ENCODE data around the gene B4GAT1. TPM values are rescaled to one million over a fixed set of nuclear protein-coding genes. Genes with fewer than 3 reads are reported as not detected.

Gene B4GAT1
- 38.4 and 46.9 TPM in 2 replicates for total RNA-seq

DNA sequence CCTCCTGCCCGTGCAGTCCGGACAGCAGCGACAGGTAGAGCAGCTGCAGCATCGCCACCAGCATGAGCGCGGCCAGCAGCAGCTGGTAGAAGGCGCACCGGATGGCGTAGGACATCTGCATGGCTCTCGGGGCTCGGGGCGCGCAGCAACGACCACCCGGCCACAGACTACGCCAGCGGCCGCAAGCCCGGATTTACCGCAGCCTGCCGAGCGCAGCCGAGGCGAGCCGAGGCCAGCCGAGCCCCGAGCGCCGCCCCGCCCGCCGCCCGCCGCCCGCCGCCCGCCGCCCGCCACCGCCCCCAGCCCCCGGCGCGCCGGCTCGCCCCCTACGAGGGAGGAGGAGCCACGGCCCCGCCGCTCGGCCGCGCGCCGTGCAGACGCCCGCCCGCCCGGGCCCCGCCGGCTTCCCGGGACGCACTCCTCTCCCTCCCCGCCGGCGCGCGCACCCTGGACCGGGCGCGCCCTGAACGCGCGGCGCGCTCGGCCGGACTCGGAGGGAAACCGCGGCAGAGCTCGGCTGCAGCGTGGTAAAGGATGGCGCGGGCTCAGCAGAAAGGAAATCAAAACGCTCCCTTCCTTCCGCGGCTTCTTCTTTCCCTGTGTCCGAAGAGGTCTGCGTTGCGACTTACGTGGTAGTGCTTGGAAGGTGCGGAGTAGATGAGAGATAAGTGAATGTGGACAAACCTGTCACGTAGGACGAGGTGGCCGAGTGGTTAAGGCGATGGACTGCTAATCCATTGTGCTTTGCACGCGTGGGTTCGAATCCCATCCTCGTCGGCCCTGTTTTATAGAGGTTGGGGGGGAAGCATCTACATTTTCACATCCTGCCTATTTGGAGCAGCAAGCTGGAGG lies at the start of gene B4GAT1:
Gene B4GAT1, minus strand, starts transcription at position 205 of the 852 bp plus-strand sequence. Its CDS starts 84 bp downstream, at position 121.

DNA sequence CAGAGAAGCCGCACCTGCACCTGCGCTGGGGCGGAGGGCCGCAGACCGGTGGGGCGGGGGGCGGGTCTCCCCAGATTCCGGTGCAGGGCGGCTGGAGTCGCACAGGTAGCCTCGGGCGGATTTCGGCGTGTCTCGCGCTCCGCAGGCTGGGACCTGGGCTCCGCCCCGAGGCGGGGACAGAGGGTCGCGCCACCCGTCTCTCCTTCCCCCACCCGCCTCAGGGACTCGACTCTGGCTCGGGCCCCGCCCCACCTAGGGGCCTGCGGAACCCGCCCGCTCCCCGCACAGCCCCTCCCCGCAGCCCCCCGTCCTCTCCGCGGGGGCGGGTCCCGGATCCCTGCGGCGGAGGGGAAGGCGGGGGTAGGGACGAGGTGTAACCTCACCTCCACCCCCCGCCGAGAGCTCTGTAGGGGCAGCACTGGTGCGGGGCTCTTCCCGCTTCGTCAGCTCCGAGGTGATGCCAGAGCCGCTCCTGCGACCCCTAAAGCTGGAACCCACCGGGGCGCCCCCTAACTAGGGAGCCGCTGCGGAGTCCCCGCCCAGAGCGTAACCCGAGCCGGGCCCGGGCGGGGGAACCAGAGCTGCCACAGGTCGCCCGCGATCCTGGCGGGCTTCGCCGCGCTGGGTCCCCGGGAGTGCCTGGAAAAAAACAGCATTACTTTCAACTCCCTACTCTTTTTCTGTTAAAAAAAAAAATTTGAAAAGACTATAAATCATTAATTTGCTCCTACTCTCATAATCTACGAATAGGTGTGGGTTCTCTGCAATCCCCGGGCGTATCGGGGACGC lies 24.4 kb upstream of the B4GAT1 start, which contains the start of gene SLC29A2:
Gene SLC29A2, minus strand, starts transcription at position 134 of the 789 bp plus-strand sequence. CDS start 169 bp downstream, outside the sequence.

DNA sequence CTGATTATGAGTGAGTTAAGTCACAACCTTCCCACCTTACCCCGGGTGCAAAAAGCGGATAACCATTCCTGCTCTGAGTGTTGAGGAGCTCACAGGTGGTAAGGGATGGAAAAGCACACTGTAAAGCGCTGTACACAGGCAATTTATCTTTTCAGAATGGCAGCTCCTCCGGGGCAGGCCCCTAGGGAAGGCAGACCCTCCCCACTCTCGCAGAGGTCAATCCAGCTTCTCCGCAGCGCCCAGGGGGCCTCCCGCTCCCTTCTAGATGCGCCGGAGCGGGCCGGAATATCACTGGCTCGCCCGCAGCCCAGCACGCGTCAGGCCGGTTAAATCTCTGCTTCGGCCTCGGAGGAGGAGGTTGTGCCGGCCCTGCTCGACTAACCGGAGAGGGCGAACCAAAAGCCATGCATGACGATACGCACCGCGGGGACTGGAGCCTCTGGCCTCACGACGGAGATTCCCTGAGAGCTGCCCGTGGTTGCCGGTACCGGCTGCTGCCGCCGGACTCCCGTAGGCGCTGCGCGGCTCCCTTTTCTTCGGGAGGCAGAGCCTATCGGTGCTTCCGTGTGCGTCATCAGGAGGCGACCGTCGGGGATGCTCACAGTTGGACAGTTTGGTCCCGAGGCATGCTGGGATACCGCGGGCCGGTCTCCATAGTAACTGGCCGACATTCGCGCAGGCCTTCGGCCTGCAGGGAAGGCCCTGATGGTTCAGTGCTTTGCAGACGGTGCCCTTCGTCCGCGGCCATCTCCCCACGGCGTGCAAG lies 2.7 kb downstream of the B4GAT1 start, which contains the start of gene BRMS1:
Gene BRMS1, minus strand, starts transcription at position 555 of the 766 bp plus-strand sequence. CDS start 2,870 bp downstream, outside the sequence.

DNA sequence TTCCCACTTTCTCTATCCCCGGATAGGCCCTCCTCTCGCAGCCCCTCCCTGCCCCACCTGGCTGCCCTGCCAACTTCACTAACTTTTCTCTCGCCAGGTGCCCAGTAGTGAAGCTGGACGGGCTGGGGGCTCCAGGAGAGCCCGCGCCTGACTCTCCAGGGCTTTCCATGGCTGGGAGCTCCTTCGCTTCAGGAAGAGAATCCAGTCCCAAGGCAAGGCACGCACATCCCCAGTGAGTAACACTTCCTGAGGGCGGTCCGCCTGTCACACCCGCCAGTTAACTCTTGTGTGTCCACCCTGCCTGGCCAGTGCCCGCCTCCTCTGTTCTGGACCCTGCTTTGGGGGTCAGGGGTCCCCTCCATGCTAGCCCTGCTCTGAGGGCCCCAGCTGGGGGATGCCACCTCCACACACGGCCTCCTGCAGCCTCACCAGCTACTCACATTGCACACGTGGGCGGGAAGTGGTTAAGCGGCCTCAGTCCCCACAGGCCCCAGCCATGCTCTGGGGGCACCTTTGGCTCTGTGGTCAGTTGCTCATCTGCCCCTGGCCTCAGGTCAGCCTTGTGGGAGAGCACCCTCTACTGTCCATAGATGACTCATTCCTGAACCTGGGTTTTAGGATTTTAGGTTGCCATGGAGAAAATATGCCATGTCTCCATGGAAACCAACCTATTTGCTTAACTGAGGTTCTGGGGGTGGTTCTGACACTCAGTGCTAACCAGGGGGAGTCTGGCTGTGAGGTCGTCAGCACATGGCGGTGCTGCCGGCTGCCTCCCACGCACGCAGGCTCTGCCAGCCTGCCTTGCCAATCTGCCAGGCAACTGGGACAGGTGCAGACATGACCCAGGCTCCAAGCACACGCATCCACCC lies 11.0 kb downstream of the B4GAT1 start, which contains the start of gene RIN1:
Gene RIN1, minus strand, starts transcription at position 201 of the 869 bp plus-strand sequence. Its CDS starts 32 bp downstream, at position 169.

DNA sequence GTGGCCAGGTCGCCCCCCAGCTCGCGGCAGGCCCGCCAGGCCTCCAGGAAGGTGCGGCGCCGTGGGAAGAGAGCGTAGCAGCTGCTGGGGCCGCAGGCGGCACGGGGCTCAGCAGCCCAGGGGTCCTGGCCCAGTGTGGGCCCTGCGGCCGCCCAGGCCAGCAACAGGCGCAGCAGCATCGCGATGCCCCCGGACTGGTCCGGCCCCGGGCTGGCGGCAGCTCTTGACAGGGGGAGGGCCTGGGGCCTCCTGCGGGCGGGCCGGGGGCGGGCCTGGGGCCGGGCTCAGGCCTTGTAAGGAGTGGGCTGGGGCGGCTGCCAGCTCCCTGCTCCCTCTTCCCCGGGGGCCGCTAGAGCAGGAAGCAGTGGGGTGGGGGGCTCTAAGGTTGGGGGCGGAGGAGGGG lies 30.6 kb downstream of the B4GAT1 start, which contains the start of gene CD248:
Gene CD248, minus strand, starts transcription at position 196 of the 403 bp plus-strand sequence. Its CDS starts 17 bp downstream, at position 179.

Other genes with a start within 250 kb of the B4GAT1 start
- 14.9 and 17.7 TPM in 2 replicates for gene KLC2, start 89.9 kb downstream of the B4GAT1 start, total RNA-seq
- 93.0 and 102 TPM in 2 replicates for gene RAB1B, start 79.0 kb downstream of the B4GAT1 start, total RNA-seq
- gene CNIH2, start 69.5 kb downstream of the B4GAT1 start, total RNA-seq: 0.37 and 0.40 TPM in 2 replicates
- gene YIF1A, start 58.5 kb downstream of the B4GAT1 start, total RNA-seq: 143 and 183 TPM in 2 replicates
- gene TMEM151A, start 55.7 kb downstream of the B4GAT1 start, total RNA-seq: 0.13 and 0.25 TPM in 2 replicates
- gene CD248, start 30.6 kb downstream of the B4GAT1 start, total RNA-seq: 21.9 and 23.3 TPM in 2 replicates
- gene RIN1, start 11.2 kb downstream of the B4GAT1 start, total RNA-seq: 19.5 and 25.9 TPM in 2 replicates
- gene BRMS1, start 2.5 kb downstream of the B4GAT1 start, total RNA-seq: 50.1 and 58.0 TPM in 2 replicates
- under 0.01 and 0.12 TPM in 2 replicates for gene SLC29A2, start 24.1 kb upstream of the B4GAT1 start, total RNA-seq
- gene NPAS4, start 73.4 kb upstream of the B4GAT1 start, total RNA-seq: not detected in 2 replicates
- 32.0 and 32.1 TPM in 2 replicates for gene MRPL11, start 91.2 kb upstream of the B4GAT1 start, total RNA-seq
- gene PELI3, start 119.3 kb upstream of the B4GAT1 start, total RNA-seq: 11.1 TPM in 2 replicates
- gene DPP3, start 132.8 kb upstream of the B4GAT1 start, total RNA-seq: 41.3 and 58.4 TPM in 2 replicates
- gene BBS1, start 163.0 kb upstream of the B4GAT1 start, total RNA-seq: 25.4 and 28.5 TPM in 2 replicates
- 8.8 and 10.6 TPM in 2 replicates for gene ZDHHC24, start 198.4 kb upstream of the B4GAT1 start, total RNA-seq
- gene ACTN3, start 199.3 kb upstream of the B4GAT1 start, total RNA-seq: 0.06 TPM in 1 of 2 replicates, not detected in the other
- 8.1 and 8.6 TPM in 2 replicates for gene CTSF, start 221.0 kb upstream of the B4GAT1 start, total RNA-seq
- 0.26 and 0.44 TPM in 2 replicates for gene CCDC87, start 245.4 kb upstream of the B4GAT1 start, total RNA-seq
- 43.0 and 60.5 TPM in 2 replicates for gene CCS, start 245.6 kb upstream of the B4GAT1 start, total RNA-seq

Data from aortic smooth muscle cell (primary cell).